K562 (cell line): ENCODE results near the gene ABHD8. TPM values are rescaled to one million over a fixed set of nuclear protein-coding genes. Genes with fewer than 3 reads are reported as not detected.

Experiments
- BRD4 ChIP-seq: fragments of 200-600 bp; sonication (generic); IDR thresholded peaks from 2 replicates; pipeline ENCODE4 v1.6.1; 2017; ENCODE audit warnings: inconsistent platforms
- CBFA2T3 ChIP-seq: fragments of 450-650 bp; IDR thresholded peaks from 2 replicates; pipeline ENCODE4 v1.6.1; 2017
- CHD4 ChIP-seq: fragments of 200-600 bp; sonication (generic); IDR thresholded peaks from 3 replicates; pipeline ENCODE4 v1.6.1; 2012; ENCODE audit warnings: low read depth, mild to moderate bottlenecking, mixed read lengths, low read length, inconsistent platforms; ENCODE audit not compliant: insufficient read depth, insufficient replicate concordance, poor library complexity, severe bottlenecking
- ELF4 ChIP-seq: fragments of 450-650 bp; formaldehyde crosslinking; IDR thresholded peaks from 2 replicates; pipeline ENCODE4 v1.4.0; 2022; ENCODE audit warnings: missing genetic modification characterization
- EWSR1 ChIP-seq: fragments of 450-650 bp; IDR thresholded peaks from 2 replicates; pipeline ENCODE4 v1.6.1; 2018; ENCODE audit warnings: borderline replicate concordance, mild to moderate bottlenecking, low read depth, moderate library complexity; ENCODE audit not compliant: partially characterized antibody
- HDAC6 ChIP-seq: IDR thresholded peaks from 2 replicates; pipeline ENCODE4 v1.6.1; 2012; ENCODE audit warnings: low read depth, mild to moderate bottlenecking, control low read depth, inconsistent platforms, low read length, moderate library complexity
- HMG20A ChIP-seq: fragments of 450-650 bp; formaldehyde crosslinking; conservative IDR thresholded peaks from 2 replicates; pipeline ENCODE4 v1.4.0; 2020; ENCODE audit warnings: mild to moderate bottlenecking, mixed read lengths
- HNRNPUL1 ChIP-seq: fragments of 200-400 bp; formaldehyde crosslinking; IDR thresholded peaks from 2 replicates; pipeline ENCODE4 v1.6.1; 2017; ENCODE audit warnings: low read length
- MCM7 ChIP-seq, 2 experiments: fragments of 450-650 bp; IDR thresholded peaks; 2 replicates each; pipeline ENCODE4 v1.6.1; 2016 to 2018
- MIER1 ChIP-seq: fragments of 450-650 bp; IDR thresholded peaks from 2 replicates; pipeline ENCODE4 v1.6.1; 2016; ENCODE audit warnings: antibody characterized with exemption, mild to moderate bottlenecking, low read depth
- NR4A1 ChIP-seq, 2 experiments: fragments of 250-450 bp in 1 of 2; fragments of 450-650 bp in 1 of 2; sonication (Bioruptor Pico) in 1 of 2; IDR thresholded peaks; 2 replicates each; pipeline versions ENCODE4 v1.4.0 to v1.6.1; 2016 to 2020; ENCODE audit warnings: mild to moderate bottlenecking in 2 of 2, missing compliant biosample characterization in 1 of 2, missing genetic modification characterization in 1 of 2, moderate library complexity in 1 of 2
- RFX7 ChIP-seq: fragments of 250-450 bp; sonication (Bioruptor Pico); IDR thresholded peaks from 2 replicates; pipeline ENCODE4 v1.5.1; 2021; ENCODE audit warnings: mild to moderate bottlenecking
- RHOXF2B ChIP-seq: fragments of 250-450 bp; sonication (Bioruptor Pico); conservative IDR thresholded peaks from 2 replicates; pipeline ENCODE4 v1.5.1; 2021
- TFAM ChIP-seq: fragments of 250-450 bp; sonication (Bioruptor Pico); conservative IDR thresholded peaks from 2 replicates; pipeline ENCODE4 v1.5.0; 2021; ENCODE audit warnings: mild to moderate bottlenecking, moderate library complexity
- ZNF197 ChIP-seq: fragments of 200-800 bp; sonication (Bioruptor generic); IDR thresholded peaks from 2 replicates; pipeline ENCODE4 v1.6.1; 2016; ENCODE audit warnings: low read depth, missing genetic modification characterization, missing compliant biosample characterization
- ZNF696 ChIP-seq: fragments of 250-450 bp; sonication (Bioruptor Pico); conservative IDR thresholded peaks from 2 replicates; pipeline ENCODE4 v1.4.0; 2020; ENCODE audit warnings: mild to moderate bottlenecking, moderate library complexity
- polyA plus RNA-seq, 8 experiments: library from polyadenylated mRNA; depleted of rRNA in 4 of 8; stranded (reverse) in 5 of 8; unstranded in 3 of 8; fragments of >200 nt; fragmentation: Nextera tagmentation in 2 of 8; fragmentation: Illumina TruSeq in 1 of 8; extraction: Ambion mirVana in 2 of 8; extraction: Trizol in 1 of 8; gene quantifications; 2 replicates each; pipeline versions ENCODE4 v1.2.1 to v1.2.3, GENCODE V29; 2011 to 2014; ENCODE audit warnings: inconsistent platforms in 1 of 8, missing spikeins in 1 of 8
- total RNA-seq, 7 experiments: library from RNA; depleted of rRNA in 6 of 7; stranded (reverse); fragments of >200 nt in 6 of 7; fragmentation: Illumina TruSeq in 2 of 7; extraction: Trizol in 2 of 7; gene quantifications; 2 replicates each; pipeline versions ENCODE4 v1.2.1 to v1.2.3, GENCODE V29; 2011 to 2021; ENCODE audit warnings: low replicate concordance in 1 of 7
- TF ChIP-seq, protein P1 (sequence below): sonication (generic); formaldehyde crosslinking; IDR thresholded peaks from 2 replicates; pipeline ENCODE4 v1.8.0; 2022; ENCODE audit warnings: mild to moderate bottlenecking, missing genetic modification reagents
- TF ChIP-seq, protein P2 (sequence below), 3 experiments: fragments of 200-800 bp in 1 of 3; fragments of 250-450 bp in 1 of 3; fragments of 450-650 bp in 1 of 3; sonication (Bioruptor Pico) in 1 of 3; sonication (Bioruptor generic) in 1 of 3; formaldehyde crosslinking in 1 of 3; IDR thresholded peaks; 2 replicates each; pipeline versions ENCODE4 v1.6.1 to v1.8.0; 2016 to 2022; ENCODE audit warnings: mild to moderate bottlenecking in 2 of 3, missing genetic modification characterization in 2 of 3, missing compliant biosample characterization in 1 of 3, moderate library complexity in 1 of 3
- TF ChIP-seq, protein P3 (sequence below): fragments of 450-650 bp; IDR thresholded peaks from 2 replicates; pipeline ENCODE4 v1.6.1; 2018; ENCODE audit warnings: mild to moderate bottlenecking, low read depth; ENCODE audit not compliant: partially characterized antibody
- TF ChIP-seq, protein P4 (sequence below): IDR thresholded peaks from 2 replicates; pipeline ENCODE4 v1.6.1; 2014; ENCODE audit warnings: antibody characterized with exemption

The ABHD8 gene
- total and polyA plus RNA-seq, 9 of the 15 experiments (the other 6 are each of a cell fraction or from before 2014, with no cell fraction given) = 0.04 to 6.6 (median 2.0) TPM; not detected in 1

DNA sequence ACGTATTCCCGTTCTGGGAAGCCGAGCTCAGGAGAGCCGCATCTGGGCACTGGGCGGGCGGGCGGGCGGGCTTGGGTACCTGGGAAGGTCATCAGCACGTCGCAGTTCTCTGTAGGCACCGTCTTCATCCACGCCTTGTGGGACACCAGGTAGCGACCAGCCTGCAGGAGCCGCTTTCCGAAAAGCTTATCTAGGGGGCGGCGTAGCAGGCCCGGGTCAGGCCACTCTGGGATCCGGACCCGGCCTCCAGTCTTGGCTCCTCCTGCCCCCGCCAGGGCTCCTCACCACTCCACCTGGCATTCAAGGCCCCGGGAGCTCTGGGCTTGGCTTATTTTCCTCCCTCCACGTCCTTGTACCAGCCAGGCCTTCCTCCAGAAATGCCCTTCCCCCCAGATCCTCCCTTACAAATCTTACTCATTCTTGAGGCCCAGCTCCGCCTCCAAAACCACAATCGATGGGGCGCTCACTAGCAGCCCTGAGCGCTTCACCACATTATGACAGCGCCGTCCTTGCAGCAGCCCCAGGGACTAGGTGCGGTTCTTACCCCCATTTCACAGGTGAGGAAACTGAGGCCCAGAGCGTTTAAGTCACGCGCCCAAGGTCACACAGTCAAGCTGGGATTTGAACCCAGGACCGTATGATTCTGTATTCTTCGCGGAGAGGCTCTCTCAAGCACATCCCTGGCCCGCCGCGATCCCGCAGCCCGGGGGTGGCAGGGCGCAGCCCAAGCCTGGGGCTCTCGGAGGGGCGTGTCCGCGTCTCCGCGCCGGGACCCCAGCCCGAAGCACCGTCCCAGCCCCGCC lies 30.6 kb upstream of the ABHD8 start (continued):
- TF ChIP-seq, protein P1, sequence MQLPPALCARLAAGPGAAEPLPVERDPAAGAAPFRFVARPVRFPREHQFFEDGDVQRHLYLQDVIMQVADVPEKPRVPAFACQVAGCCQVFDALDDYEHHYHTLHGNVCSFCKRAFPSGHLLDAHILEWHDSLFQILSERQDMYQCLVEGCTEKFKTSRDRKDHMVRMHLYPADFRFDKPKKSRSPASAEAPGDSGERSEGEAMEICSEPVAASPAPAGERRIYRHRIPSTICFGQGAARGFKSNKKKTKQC (CRISPR knock-in tag) = no peak
- peak; percentile 53; the same call in 1 of the 2 replicates for TF ChIP-seq ELF4 (CRISPR knock-in tag)
- TF ChIP-seq ZNF696 (CRISPR knock-in tag) = no peak
- no peak for TF ChIP-seq NR4A1 (CRISPR knock-in tag; IDR thresholded peaks at IDR 0.05)
- peak; percentile 60; the same call in 1 of the 2 replicates for TF ChIP-seq NR4A1 (tag; IDR thresholded peaks at IDR 0.05)
- TF ChIP-seq RFX7 (CRISPR knock-in tag) = no peak
- TF ChIP-seq RHOXF2B (CRISPR knock-in tag) = 0 out of 2 replicates have a peak, but pooled peaks have one; percentile 23
- TF ChIP-seq HNRNPUL1 = no peak
- TF ChIP-seq, protein P2, sequence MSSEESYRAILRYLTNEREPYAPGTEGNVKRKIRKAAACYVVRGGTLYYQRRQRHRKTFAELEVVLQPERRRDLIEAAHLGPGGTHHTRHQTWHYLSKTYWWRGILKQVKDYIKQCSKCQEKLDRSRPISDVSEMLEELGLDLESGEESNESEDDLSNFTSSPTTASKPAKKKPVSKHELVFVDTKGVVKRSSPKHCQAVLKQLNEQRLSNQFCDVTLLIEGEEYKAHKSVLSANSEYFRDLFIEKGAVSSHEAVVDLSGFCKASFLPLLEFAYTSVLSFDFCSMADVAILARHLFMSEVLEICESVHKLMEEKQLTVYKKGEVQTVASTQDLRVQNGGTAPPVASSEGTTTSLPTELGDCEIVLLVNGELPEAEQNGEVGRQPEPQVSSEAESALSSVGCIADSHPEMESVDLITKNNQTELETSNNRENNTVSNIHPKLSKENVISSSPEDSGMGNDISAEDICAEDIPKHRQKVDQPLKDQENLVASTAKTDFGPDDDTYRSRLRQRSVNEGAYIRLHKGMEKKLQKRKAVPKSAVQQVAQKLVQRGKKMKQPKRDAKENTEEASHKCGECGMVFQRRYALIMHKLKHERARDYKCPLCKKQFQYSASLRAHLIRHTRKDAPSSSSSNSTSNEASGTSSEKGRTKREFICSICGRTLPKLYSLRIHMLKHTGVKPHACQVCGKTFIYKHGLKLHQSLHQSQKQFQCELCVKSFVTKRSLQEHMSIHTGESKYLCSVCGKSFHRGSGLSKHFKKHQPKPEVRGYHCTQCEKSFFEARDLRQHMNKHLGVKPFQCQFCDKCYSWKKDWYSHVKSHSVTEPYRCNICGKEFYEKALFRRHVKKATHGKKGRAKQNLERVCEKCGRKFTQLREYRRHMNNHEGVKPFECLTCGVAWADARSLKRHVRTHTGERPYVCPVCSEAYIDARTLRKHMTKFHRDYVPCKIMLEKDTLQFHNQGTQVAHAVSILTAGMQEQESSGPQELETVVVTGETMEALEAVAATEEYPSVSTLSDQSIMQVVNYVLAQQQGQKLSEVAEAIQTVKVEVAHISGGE (CRISPR knock-in tag; IDR thresholded peaks at IDR 0.05) = no peak
- no peak for TF ChIP-seq HMG20A (CRISPR knock-in tag)
- peak; percentile 28; the same call in 1 of the 2 replicates for TF ChIP-seq CBFA2T3
- no peak for TF ChIP-seq ZNF197 (CRISPR knock-in tag)
- TF ChIP-seq MCM7 (IDR thresholded peaks at IDR 0.05) = no peak
- TF ChIP-seq, protein P3, sequence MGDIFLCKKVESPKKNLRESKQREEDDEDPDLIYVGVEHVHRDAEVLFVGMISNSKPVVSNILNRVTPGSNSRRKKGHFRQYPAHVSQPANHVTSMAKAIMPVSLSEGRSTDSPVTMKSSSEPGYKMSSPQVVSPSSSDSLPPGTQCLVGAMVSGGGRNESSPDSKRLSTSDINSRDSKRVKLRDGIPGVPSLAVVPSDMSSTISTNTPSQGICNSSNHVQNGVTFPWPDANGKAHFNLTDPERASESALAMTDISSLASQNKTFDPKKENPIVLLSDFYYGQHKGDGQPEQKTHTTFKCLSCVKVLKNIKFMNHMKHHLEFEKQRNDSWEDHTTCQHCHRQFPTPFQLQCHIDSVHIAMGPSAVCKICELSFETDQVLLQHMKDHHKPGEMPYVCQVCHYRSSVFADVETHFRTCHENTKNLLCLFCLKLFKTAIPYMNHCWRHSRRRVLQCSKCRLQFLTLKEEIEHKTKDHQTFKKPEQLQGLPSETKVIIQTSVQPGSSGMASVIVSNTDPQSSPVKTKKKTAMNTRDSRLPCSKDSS = no peak
- TF ChIP-seq EWSR1 = no peak
- no peak for TF ChIP-seq TFAM (CRISPR knock-in tag)
- peak; percentile 39; the same call in 1 of the 2 replicates for TF ChIP-seq BRD4
- TF ChIP-seq HDAC6 = no peak
- TF ChIP-seq MIER1 = peak; percentile 47; the same call in 1 of the 2 replicates
- TF ChIP-seq, protein P4, sequence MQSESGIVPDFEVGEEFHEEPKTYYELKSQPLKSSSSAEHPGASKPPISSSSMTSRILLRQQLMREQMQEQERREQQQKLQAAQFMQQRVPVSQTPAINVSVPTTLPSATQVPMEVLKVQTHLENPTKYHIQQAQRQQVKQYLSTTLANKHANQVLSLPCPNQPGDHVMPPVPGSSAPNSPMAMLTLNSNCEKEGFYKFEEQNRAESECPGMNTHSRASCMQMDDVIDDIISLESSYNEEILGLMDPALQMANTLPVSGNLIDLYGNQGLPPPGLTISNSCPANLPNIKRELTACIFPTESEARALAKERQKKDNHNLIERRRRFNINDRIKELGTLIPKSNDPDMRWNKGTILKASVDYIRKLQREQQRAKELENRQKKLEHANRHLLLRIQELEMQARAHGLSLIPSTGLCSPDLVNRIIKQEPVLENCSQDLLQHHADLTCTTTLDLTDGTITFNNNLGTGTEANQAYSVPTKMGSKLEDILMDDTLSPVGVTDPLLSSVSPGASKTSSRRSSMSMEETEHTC = 0 out of 2 replicates have a peak, but pooled peaks have one; percentile 6
- TF ChIP-seq CHD4 = peak; percentile 100
